Testis (tissue), 2 donors: ENCODE results near the gene ASAH2B.

Experiments
- POLR2A ChIP-seq: fragments of 450-650 bp; IDR thresholded peaks from one replicate; pipeline ENCODE4 v1.6.1; 2017; ENCODE audit warnings: antibody characterized with exemption, mild to moderate bottlenecking, moderate library complexity
- TF ChIP-seq, protein P1 (sequence below), 3 experiments: fragments of 450-650 bp in 2 of 3; fragments of 200-600 bp in 1 of 3; sonication (generic) in 1 of 3; IDR thresholded peaks; one replicate each; pipeline ENCODE4 v1.5.1; 2016 to 2019; ENCODE audit warnings: antibody characterized with exemption in 3 of 3, mild to moderate bottlenecking in 2 of 3, moderate library complexity in 1 of 3

DNA sequence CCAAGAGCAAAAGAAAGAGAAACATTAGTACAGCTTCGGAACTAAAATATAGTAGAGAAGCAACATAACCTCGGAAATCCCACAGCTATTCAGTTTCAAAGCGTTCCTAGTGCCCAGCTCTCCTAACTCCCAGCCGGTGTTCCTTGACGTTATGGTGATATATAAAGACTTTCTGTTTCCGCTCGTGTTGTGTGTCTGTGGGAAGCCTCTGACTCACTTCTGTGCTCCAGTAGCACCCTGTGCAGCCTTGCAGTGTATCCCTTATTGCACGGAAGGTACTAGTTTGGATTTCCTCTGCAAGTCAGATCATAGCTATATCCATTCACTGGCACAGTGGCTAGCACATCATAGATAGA lies 535 bp downstream of the ASAH2B start:
- no peak for TF ChIP-seq POLR2A
- TF ChIP-seq, protein P1, sequence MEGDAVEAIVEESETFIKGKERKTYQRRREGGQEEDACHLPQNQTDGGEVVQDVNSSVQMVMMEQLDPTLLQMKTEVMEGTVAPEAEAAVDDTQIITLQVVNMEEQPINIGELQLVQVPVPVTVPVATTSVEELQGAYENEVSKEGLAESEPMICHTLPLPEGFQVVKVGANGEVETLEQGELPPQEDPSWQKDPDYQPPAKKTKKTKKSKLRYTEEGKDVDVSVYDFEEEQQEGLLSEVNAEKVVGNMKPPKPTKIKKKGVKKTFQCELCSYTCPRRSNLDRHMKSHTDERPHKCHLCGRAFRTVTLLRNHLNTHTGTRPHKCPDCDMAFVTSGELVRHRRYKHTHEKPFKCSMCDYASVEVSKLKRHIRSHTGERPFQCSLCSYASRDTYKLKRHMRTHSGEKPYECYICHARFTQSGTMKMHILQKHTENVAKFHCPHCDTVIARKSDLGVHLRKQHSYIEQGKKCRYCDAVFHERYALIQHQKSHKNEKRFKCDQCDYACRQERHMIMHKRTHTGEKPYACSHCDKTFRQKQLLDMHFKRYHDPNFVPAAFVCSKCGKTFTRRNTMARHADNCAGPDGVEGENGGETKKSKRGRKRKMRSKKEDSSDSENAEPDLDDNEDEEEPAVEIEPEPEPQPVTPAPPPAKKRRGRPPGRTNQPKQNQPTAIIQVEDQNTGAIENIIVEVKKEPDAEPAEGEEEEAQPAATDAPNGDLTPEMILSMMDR (IDR thresholded peaks at IDR 0.05) = no peak
